Measurements from ENCODE around the gene DNASE1L2.

DNASE1L2 gene

DNA sequence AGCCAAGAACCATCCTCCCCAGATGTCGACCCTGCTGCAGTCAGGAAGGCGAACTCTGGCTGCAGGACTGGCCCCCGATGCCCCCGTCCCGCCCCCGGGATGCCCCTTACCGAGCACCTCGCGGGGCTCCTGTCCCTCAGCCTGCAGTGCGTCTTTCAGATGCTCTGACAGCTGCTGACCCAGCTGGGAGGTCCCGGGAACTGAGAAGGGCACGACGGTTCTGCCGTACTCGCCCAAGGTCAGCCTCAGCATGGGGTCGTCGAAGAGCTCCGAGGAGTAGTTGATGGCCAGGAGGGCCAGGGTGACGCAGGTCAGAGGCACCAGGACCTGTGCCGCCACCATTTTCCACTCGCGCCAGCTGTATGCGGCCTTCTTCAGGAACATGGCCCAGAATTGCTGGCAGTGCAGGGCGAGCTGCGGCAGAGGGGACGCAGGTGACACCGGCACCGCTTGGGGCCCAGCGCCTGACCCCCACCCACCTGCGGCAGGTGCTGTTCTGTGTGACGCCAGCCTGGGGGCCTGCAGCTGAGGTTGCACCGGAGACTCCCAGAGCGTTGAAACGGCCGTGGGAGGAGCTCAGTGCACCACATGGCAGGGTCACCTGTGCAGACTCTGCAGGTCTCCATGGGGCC, 51.8 kb downstream of the DNASE1L2 start:
- no peak for DNase-seq (ENCODE audit: low read depth, low spot score)
- peaks cover 15% of the 10 kb centered on the region for H3K4me1 ChIP-seq (ENCODE audit: insufficient read depth, insufficient read length)
- no peak overlapping the region for H3K9ac ChIP-seq (ENCODE audit: insufficient read length, low read depth)
- H3K27me3 ChIP-seq (ENCODE audit: insufficient read depth, insufficient read length), result no peaks in the 10 kb centered on the region
- H3K9me3 ChIP-seq (ENCODE audit: insufficient read depth, low read length), result no peaks in the 10 kb centered on the region
- H3K4me3 ChIP-seq (ENCODE audit: insufficient read length, low read depth), result no peak overlapping the region
- TF ChIP-seq YY1 (IDR thresholded peaks at IDR 0.05; ENCODE audit: insufficient read depth, insufficient read length), result no peak
- TF ChIP-seq SUZ12 (IDR thresholded peaks at IDR 0.05; ENCODE audit: extremely low read depth, insufficient read depth, insufficient read length), result no peak
- no peak for TF ChIP-seq ZNF274 (IDR thresholded peaks at IDR 0.05; ENCODE audit: low read depth, low read length)
- no peaks in the 10 kb centered on the region for H3K36me3 ChIP-seq (ENCODE audit: insufficient read depth, insufficient read length, low read length)

Data from NT2/D1 (cell line).